ENCODE data around the gene NAA50. TPM values are rescaled to one million over a fixed set of nuclear protein-coding genes. Genes with fewer than 3 reads are reported as not detected.

Gene NAA50
- total and polyA plus RNA-seq, 10 of the 15 experiments (the other 5 are each of a cell fraction or from before 2014, with no cell fraction given), result 31.7 to 205 (median 110) TPM

GRCh38 chr3:113690482-113690881 is 55.6 kb downstream of the NAA50 start:
- RAD21 ChIA-PET (ENCODE audit: unreplicated experiment), result no interaction called here
- 98% methylated on average over 3 of the region's 3 CpGs for WGBS (ENCODE audit: insufficient coverage, insufficient replicate concordance, low lambda C conversion rate, missing lambda C conversion rate)
- Histone ChIP-seq H3K9me3 (replicated peaks; ENCODE audit: control insufficient read depth, insufficient read depth, low read length) (no peaks in the 10 kb centered on the region; the same call in 2 of the 3 replicates), H3K36me3 (ENCODE audit: control insufficient read depth in 2 of 2, insufficient read depth in 2 of 2, low read length in 1 of 2) (no peaks in the 10 kb centered on the region; a peak in 1 of 4 replicates), H3K9ac (ENCODE audit: control insufficient read depth, insufficient read depth, low read length) (no peak overlapping the region), H3K79me2 (ENCODE audit: control insufficient read depth, insufficient read depth, low read length) (peaks cover 6% of the 10 kb centered on the region), H3K4me1 (ENCODE audit: control insufficient read depth, insufficient read depth, low read length) (peaks cover 4% of the 10 kb centered on the region; the same call in 1 of the 2 replicates), H2AFZ (ENCODE audit: control insufficient read depth, low read depth, low read length) (no peak overlapping the region), H3K27ac (ENCODE audit: control insufficient read depth, insufficient read depth) (no peak overlapping the region), H3K4me3 (no peak overlapping the region), H3K4me2 (ENCODE audit: control insufficient read depth, insufficient read depth) (no peak overlapping the region), H3K27me3 (replicated peaks in 1 of 2; ENCODE audit: control insufficient read depth in 2 of 2, insufficient read depth in 2 of 2, low read length in 1 of 2) (no peaks in the 10 kb centered on the region), H4K20me1 (ENCODE audit: control insufficient read depth, insufficient read depth) (no peaks in the 10 kb centered on the region)
- intact Hi-C loops (cut with micrococcal nuclease; ENCODE audit: unreplicated experiment), result no loop called here
- CTCF ChIA-PET, result interaction anchor here (1.3 kb wide), 1 partner anchor 46 kb away, joined by 4 read pairs; no protein-coding TSS in a partner anchor
- BruUV-seq (replicated peaks), result no TSS peak
- POLR2A ChIA-PET, result no interaction called here
- ATAC-seq (no peak), DNase-seq (ENCODE audit: low read depth, low spot score) (no peak), FAIRE-seq (no peak)
- in situ Hi-C loops (cut with MboI), result no loop called here
- SMC1A ChIA-PET (ENCODE audit: uncharacterized antibody, unreplicated experiment), result interaction anchor here (1.1 kb wide), 1 partner anchor 136 kb away, joined by 3 read pairs; no protein-coding TSS in a partner anchor
- TF ChIP-seq KLF5 (IDR thresholded peaks at IDR 0.05; ENCODE audit: partially characterized antibody) (no peak), KAT2A (conservative IDR thresholded peaks at IDR 0.05; ENCODE audit: control insufficient read depth, low read depth, low read length) (no peak), FOXM1 (IDR thresholded peaks at IDR 0.05; ENCODE audit: low read depth, low read length) (no peak), YY1 (IDR thresholded peaks at IDR 0.05; ENCODE audit: low read depth, low read length) (no peak), IKZF2 (IDR thresholded peaks at IDR 0.05) (no peak), SRF (IDR thresholded peaks at IDR 0.05; ENCODE audit: low read depth in 2 of 2, low read length in 2 of 2) (no peak), ZBTB4 (CRISPR knock-in tag; IDR thresholded peaks at IDR 0.05) (no peak), JUND (IDR thresholded peaks at IDR 0.05; ENCODE audit: low read depth, low read length) (no peak), BCLAF1 (IDR thresholded peaks at IDR 0.05) (no peak), BCL3 (IDR thresholded peaks at IDR 0.05; ENCODE audit: borderline replicate concordance, insufficient read depth, low read depth, low read length, poor library complexity, severe bottlenecking) (no peak), EZH2 (IDR thresholded peaks at IDR 0.05; ENCODE audit: borderline replicate concordance, control insufficient read depth, low read depth, low read length) (no peak), ASH2L (IDR thresholded peaks at IDR 0.05; ENCODE audit: borderline replicate concordance, low read depth) (no peak), CHD1 (IDR thresholded peaks at IDR 0.05; ENCODE audit: low read depth, low read length) (no peak), SKIL (IDR thresholded peaks at IDR 0.05; ENCODE audit: low read depth, poor library complexity, severe bottlenecking) (no peak), ESRRA (IDR thresholded peaks at IDR 0.05; ENCODE audit: low read length) (no peak)

All from GM12878 (cell line).